Mucosa of rectum (tissue), 2 donors: ENCODE results near the gene LY6G5B.

Source experiments
- H3K27ac ChIP-seq, 2 donors: one replicate each; pipeline ENCODE4 v1.7.0; 2013; ENCODE audit warnings: inconsistent platforms in 2 of 2, low read depth in 2 of 2, low read length in 2 of 2
- H3K27me3 ChIP-seq, 2 donors: one replicate each; pipeline ENCODE4 v1.7.0; 2013; ENCODE audit warnings: low read length in 2 of 2; ENCODE audit not compliant: control insufficient read depth in 2 of 2, insufficient read depth in 2 of 2
- H3K36me3 ChIP-seq, 2 donors: one replicate each; pipeline ENCODE4 v1.7.0; 2013; ENCODE audit warnings: low read length in 2 of 2; ENCODE audit not compliant: control insufficient read depth in 2 of 2, insufficient read depth in 2 of 2
- H3K4me1 ChIP-seq, 2 donors: one replicate each; pipeline ENCODE4 v1.7.0; 2013; ENCODE audit warnings: low read length in 2 of 2, mild to moderate bottlenecking in 1 of 2; ENCODE audit not compliant: control insufficient read depth in 2 of 2, insufficient read depth in 2 of 2
- H3K4me3 ChIP-seq, 2 donors: one replicate each; pipeline ENCODE4 v1.7.0; 2013; ENCODE audit warnings: low read length in 2 of 2
- H3K9ac ChIP-seq, 2 donors: one replicate each; pipeline ENCODE4 v1.7.0; 2013; ENCODE audit warnings: low read length in 2 of 2, low read depth in 1 of 2, mild to moderate bottlenecking in 1 of 2
- H3K9me3 ChIP-seq, 2 donors: one replicate each; pipeline ENCODE4 v1.7.0; 2013; ENCODE audit warnings: low read length in 2 of 2; ENCODE audit not compliant: control insufficient read depth in 2 of 2
- donor health status: healthy.
- donor health status: Normal muscosa, but diverticular disease.

LY6G5B gene

DNA sequence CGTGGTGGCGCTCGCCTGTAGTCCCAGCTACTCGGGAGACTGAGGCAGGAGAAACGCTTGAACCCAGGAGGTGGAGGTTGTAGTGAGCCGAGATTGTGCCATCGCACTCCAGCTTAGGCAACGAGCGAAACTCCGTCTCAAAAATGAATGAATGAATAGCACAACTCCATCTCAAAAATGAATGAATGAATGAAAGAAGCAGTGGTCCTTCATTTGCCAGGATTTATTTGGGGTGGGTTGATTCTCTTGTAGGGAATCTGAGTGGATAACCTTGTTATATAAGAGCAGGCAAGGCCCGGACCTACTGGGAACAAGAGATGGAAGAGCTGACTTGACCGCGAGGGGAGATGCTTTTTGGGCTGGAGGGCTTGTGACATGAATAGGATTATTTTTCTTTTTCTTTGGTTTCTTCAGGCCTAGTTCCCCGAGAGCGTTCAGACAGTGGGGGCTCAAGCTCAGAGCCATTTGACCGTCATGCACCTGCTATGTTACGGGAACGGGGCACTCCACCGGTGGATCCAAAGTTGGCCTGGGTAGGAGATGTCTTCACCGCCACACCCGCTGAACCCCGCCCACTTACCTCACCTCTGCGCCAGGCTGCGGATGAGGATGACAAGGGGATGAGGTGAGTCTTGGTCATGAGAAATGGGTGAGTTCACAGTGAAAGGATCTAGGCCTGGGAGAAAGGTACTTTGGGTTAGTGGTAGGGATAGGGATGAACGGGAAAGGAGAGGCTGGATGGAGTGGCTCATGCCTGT is 39.4 kb upstream of the LY6G5B start:
- H3K4me3 ChIP-seq = no peak overlapping the region
- H3K27ac ChIP-seq = no peak overlapping the region
- no peaks in the 10 kb centered on the region for H3K9me3 ChIP-seq
- H3K36me3 ChIP-seq = peaks cover 76 to 90% of the 10 kb centered on the region in 2 donors
- no peaks in the 10 kb centered on the region for H3K4me1 ChIP-seq
- no peak overlapping the region for H3K9ac ChIP-seq
- H3K27me3 ChIP-seq = no peaks in the 10 kb centered on the region

DNA sequence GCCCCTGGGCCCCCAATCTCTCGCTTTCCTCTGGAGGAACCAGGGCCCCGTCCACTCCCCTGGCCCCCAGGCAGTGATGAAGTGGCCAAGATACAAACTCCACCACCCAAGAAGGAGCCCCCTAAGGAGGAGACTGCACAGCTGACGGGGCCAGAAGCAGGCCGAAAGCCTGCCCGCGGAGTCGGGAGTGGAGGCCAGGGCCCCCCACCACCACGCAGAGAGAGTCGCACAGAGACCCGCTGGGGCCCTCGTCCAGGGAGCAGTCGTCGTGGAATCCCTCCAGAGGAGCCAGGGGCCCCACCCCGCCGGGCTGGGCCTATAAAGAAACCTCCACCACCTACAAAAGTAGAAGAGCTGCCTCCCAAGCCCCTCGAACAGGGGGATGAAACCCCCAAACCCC is 38.6 kb upstream of the LY6G5B start:
- Histone ChIP-seq H3K27me3 (no peaks in the 10 kb centered on the region), H3K27ac (no peak overlapping the region), H3K4me3 (no peak overlapping the region), H3K4me1 (no peaks in the 10 kb centered on the region), H3K36me3 (peaks cover 76 to 90% of the 10 kb centered on the region in 2 donors), H3K9ac (no peak overlapping the region), H3K9me3 (no peaks in the 10 kb centered on the region)

DNA sequence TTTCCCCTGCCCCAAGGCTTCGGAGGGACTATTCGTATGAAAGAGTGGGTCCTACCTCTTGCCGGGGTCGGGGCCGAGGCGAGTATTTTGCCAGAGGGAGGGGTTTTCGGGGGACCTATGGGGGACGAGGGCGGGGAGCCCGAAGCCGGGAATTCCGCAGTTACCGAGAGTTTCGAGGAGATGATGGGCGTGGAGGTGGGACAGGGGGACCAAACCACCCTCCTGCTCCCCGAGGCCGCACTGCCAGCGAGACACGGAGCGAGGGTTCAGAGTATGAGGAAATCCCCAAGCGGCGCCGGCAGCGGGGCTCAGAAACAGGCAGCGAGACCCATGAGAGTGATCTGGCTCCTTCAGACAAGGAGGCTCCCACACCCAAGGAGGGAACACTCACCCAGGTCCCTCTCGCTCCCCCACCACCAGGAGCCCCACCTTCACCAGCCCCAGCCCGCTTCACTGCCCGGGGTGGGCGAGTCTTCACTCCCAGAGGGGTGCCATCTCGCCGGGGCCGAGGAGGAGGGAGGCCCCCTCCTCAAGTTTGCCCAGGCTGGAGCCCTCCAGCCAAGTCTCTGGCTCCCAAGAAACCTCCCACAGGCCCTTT is 38.0 kb upstream of the LY6G5B start:
- Histone ChIP-seq H3K36me3 (peaks cover 75 to 90% of the 10 kb centered on the region in 2 donors), H3K4me3 (no peak overlapping the region), H3K4me1 (no peaks in the 10 kb centered on the region), H3K27ac (no peak overlapping the region), H3K27me3 (no peaks in the 10 kb centered on the region), H3K9ac (no peak overlapping the region), H3K9me3 (no peaks in the 10 kb centered on the region)

DNA sequence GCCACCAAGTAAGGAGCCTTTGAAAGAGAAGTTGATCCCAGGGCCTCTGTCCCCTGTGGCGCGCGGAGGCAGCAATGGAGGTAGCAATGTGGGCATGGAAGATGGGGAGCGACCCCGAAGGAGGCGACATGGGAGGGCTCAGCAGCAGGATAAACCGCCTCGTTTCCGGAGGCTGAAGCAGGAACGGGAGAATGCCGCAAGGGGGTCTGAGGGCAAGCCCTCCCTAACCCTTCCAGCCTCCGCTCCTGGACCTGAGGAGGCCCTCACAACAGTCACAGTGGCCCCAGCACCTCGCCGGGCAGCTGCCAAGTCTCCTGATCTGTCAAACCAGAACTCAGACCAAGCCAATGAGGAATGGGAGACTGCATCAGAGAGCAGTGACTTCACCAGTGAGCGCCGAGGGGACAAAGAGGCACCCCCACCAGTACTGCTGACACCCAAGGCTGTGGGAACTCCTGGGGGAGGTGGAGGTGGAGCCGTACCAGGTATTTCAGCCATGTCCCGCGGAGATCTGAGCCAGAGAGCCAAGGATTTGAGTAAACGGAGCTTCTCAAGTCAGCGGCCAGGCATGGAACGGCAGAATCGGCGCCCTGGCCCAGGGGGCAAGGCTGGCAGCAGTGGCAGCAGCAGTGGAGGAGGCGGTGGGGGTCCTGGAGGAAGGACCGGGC is 37.4 kb upstream of the LY6G5B start:
- no peak overlapping the region for H3K4me3 ChIP-seq
- no peak overlapping the region for H3K27ac ChIP-seq
- H3K36me3 ChIP-seq = peaks cover 75 to 90% of the 10 kb centered on the region in 2 donors
- no peaks in the 10 kb centered on the region for H3K4me1 ChIP-seq
- no peak overlapping the region for H3K9ac ChIP-seq
- H3K9me3 ChIP-seq = no peaks in the 10 kb centered on the region
- H3K27me3 ChIP-seq = no peaks in the 10 kb centered on the region

DNA sequence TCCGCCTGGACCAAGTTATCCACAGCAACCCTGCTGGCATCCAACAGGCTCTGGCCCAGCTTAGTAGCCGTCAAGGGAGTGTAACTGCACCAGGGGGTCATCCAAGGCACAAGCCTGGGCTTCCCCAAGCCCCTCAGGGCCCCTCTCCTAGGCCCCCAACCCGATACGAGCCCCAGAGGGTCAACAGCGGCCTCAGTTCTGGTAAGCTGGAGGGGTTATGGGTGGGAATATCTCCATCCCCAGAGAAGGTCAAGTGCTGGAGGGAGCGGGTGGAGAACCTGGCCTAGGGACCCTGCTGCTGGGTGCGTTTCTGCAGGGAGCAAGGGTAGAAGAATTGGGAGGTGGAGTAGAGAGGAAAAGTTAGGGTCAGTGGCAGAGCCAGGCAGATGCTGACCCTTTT is 36.3 kb upstream of the LY6G5B start:
- no peaks in the 10 kb centered on the region for H3K4me1 ChIP-seq
- H3K27me3 ChIP-seq = no peaks in the 10 kb centered on the region
- H3K9ac ChIP-seq = no peak overlapping the region
- no peak overlapping the region for H3K4me3 ChIP-seq
- H3K27ac ChIP-seq = no peak overlapping the region
- no peaks in the 10 kb centered on the region for H3K9me3 ChIP-seq
- H3K36me3 ChIP-seq = peaks cover 65 to 86% of the 10 kb centered on the region in 2 donors

DNA sequence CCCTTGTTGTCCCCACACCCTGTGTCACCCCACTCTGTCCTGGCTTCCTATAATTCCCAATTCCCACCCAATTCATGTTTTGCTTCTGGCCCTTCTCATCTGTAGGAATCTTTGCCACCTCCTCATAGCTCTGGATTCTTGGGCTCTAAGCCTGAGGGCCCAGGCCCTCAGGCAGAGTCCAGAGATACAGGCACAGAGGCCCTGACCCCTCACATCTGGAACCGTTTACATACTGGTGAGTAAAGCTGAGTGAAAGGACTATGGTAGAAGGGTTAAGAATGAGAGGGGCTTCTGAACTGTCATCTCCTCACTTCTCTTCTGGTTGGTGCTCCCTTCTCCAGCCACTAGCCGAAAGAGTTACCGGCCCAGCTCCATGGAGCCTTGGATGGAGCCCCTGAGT is 35.6 kb upstream of the LY6G5B start:
- H3K27ac ChIP-seq = no peak overlapping the region
- H3K4me3 ChIP-seq = no peak overlapping the region
- H3K9ac ChIP-seq = no peak overlapping the region
- no peaks in the 10 kb centered on the region for H3K4me1 ChIP-seq
- no peaks in the 10 kb centered on the region for H3K27me3 ChIP-seq
- H3K36me3 ChIP-seq = peaks cover 67 to 83% of the 10 kb centered on the region in 2 donors
- H3K9me3 ChIP-seq = no peaks in the 10 kb centered on the region

DNA sequence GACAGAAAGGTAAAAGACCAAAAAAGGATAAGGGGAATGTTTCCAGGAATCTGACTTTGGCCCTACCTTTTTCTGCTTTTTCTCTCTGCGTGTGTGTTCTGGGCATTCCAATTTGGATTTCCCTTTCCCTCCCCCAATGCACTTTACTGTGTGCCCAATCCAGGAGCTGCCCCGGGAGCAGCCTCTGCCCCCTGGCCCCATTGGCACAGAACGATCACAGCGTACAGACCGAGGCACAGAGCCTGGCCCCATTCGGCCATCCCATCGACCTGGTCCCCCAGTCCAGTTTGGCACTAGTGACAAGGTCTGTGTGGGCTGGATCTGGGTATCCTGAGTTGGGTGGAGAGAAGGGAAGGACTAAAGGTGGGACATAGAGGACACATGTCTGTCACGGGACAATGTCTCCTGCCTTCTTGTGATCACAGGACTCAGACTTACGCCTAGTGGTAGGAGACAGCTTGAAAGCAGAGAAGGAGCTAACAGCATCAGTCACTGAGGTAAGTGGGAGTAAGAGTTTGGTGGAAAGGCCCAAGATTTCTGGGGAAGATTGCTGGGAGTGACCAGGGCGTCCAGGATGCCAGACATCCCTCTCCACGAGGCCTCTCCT is 34.7 kb upstream of the LY6G5B start:
- H3K4me1 ChIP-seq = no peaks in the 10 kb centered on the region
- H3K9me3 ChIP-seq = no peaks in the 10 kb centered on the region
- H3K27ac ChIP-seq = no peak overlapping the region
- no peak overlapping the region for H3K9ac ChIP-seq
- H3K36me3 ChIP-seq = peaks cover 69 to 86% of the 10 kb centered on the region in 2 donors
- H3K27me3 ChIP-seq = no peaks in the 10 kb centered on the region
- no peak overlapping the region for H3K4me3 ChIP-seq

DNA sequence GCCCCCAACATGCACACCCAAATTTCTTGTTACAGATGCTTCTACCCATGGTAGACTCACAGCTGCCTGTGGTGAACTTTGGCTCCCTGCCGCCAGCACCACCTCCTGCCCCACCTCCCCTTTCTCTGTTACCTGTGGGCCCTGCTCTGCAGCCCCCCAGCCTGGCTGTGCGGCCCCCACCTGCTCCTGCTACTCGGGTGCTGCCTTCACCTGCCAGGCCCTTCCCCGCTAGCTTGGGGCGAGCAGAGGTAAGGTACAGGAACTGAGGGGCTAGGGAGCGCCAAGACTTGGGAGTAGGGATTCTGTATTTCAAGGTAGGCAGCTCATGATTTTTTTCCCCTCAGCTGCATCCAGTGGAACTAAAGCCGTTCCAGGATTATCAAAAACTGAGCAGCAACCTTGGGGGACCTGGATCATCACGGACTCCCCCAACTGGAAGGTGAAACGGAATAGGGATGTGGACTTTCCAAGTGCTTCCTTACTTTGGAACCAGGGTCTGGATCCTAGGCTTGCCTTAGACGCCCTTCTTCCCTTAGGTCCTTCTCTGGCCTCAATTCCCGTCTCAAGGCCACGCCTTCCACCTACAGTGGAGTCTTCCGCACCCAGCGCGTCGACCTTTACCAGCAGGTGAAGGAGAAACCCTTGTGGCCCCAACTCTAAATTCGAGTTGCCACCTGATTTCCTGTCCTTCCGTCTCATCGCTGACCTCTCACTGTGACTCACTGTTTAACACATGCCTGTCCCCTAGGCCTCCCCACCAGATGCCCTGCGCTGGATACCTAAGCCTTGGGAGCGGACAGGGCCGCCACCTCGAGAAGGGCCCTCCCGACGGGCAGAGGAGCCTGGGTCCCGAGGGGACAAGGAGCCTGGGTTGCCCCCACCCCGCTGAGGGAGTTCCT is 32.8 kb upstream of the LY6G5B start:
- H3K9me3 ChIP-seq = no peaks in the 10 kb centered on the region
- no peaks in the 10 kb centered on the region for H3K27me3 ChIP-seq
- no peak overlapping the region for H3K27ac ChIP-seq
- no peaks in the 10 kb centered on the region for H3K4me1 ChIP-seq
- H3K4me3 ChIP-seq = no peak overlapping the region
- H3K36me3 ChIP-seq = peaks cover 78 to 89% of the 10 kb centered on the region in 2 donors
- H3K9ac ChIP-seq = no peak overlapping the region

DNA sequence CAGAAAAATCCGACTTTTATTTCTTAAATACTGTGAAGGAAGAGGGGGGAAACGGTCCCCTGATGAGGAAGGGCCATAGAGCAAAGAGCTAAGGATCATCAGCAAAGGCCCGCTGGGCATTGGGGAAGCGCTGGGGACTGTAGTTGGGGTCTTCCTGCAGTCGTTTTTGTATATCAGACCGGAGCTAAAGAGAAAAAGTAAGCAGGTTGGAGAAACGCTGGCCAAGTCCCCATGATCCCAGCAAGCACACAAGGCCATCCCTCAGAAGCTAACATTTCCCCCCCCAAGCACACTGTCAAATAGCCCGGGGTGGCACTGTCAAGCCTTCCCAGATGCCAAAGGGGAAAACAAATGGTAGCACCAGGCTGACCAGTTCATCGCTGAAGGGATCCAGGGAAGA is 30.7 kb upstream of the LY6G5B start:
- no peak overlapping the region for H3K27ac ChIP-seq
- no peak overlapping the region for H3K4me3 ChIP-seq
- peaks cover 80 to 88% of the 10 kb centered on the region in 2 donors for H3K36me3 ChIP-seq
- no peaks in the 10 kb centered on the region for H3K9me3 ChIP-seq
- no peak overlapping the region for H3K9ac ChIP-seq
- no peaks in the 10 kb centered on the region for H3K27me3 ChIP-seq
- no peaks in the 10 kb centered on the region for H3K4me1 ChIP-seq
